ENCODE measurements around the gene SLC25A41. TPM values are rescaled to one million over a fixed set of nuclear protein-coding genes. Genes with fewer than 3 reads are reported as not detected.

Gene SLC25A41
- polyA plus RNA-seq, 1 donor from 2014 or later, result 3.8 TPM

- no peaks in the 10 kb centered on the region for H3K9me2 ChIP-seq (ENCODE audit: insufficient read depth, low read length)
- H3K4me2 ChIP-seq (ENCODE audit: low read length), result no peak overlapping the region
- no peaks in the 10 kb centered on the region for H3K9me3 ChIP-seq (ENCODE audit: low read length)
- no peak for TF ChIP-seq TAF1 (IDR thresholded peaks at IDR 0.05; ENCODE audit: low read depth)
- TF ChIP-seq REST (IDR thresholded peaks at IDR 0.05; ENCODE audit: borderline replicate concordance), result no peak
- no peaks in the 10 kb centered on the region for H4K20me1 ChIP-seq (ENCODE audit: insufficient read depth)
- peaks cover 17% of the 10 kb centered on the region for H3K27me3 ChIP-seq (ENCODE audit: insufficient read depth, low read depth, low read length)
- H3F3A ChIP-seq (ENCODE audit: insufficient read depth, low read length, poor library complexity, severe bottlenecking), result no peaks in the 10 kb centered on the region
- H3K9ac ChIP-seq (ENCODE audit: low read length), result no peak overlapping the region
- H3K4me3 ChIP-seq (ENCODE audit: low read length), result no peak overlapping the region
- H2AFZ ChIP-seq (ENCODE audit: low read depth, low read length), result no peak overlapping the region
- H3K79me2 ChIP-seq (replicated peaks; ENCODE audit: insufficient read depth, low read length), result no peaks in the 10 kb centered on the region
- no peaks in the 10 kb centered on the region for H3K36me3 ChIP-seq (ENCODE audit: insufficient read depth, low read length)
- no peak overlapping the region for H3K27ac ChIP-seq (ENCODE audit: low read length)
Observed at GRCh38 chr19:6472713-6473112, 39.1 kb upstream of the SLC25A41 start.

- no peak overlapping the region for H3K27ac ChIP-seq (ENCODE audit: low read length)
Observed at GRCh38 chr19:6471076-6471475, 37.5 kb upstream of the SLC25A41 start.

More at GRCh38 chr19:6471076-6471475, 37.5 kb upstream of the SLC25A41 start:
- Histone ChIP-seq H4K20me1 (ENCODE audit: insufficient read depth) (no peaks in the 10 kb centered on the region), H3K4me2 (ENCODE audit: low read length) (no peak overlapping the region), H2AFZ (ENCODE audit: low read depth, low read length) (no peak overlapping the region), H3K9ac (ENCODE audit: low read length) (no peak overlapping the region), H3K4me3 (ENCODE audit: low read length) (no peak overlapping the region), H3F3A (ENCODE audit: insufficient read depth, low read length, poor library complexity, severe bottlenecking) (no peaks in the 10 kb centered on the region), H3K36me3 (ENCODE audit: insufficient read depth, low read length) (no peaks in the 10 kb centered on the region), H3K79me2 (replicated peaks; ENCODE audit: insufficient read depth, low read length) (no peaks in the 10 kb centered on the region), H3K27me3 (ENCODE audit: insufficient read depth, low read depth, low read length) (peaks cover 11% of the 10 kb centered on the region), H3K9me3 (ENCODE audit: low read length) (no peaks in the 10 kb centered on the region), H3K9me2 (ENCODE audit: insufficient read depth, low read length) (no peaks in the 10 kb centered on the region)
- TF ChIP-seq EZH2 (IDR thresholded peaks at IDR 0.05; ENCODE audit: borderline replicate concordance, insufficient read depth, low read length, poor library complexity, severe bottlenecking) (no peak), TAF1 (IDR thresholded peaks at IDR 0.05; ENCODE audit: low read depth) (no peak), CTCF (IDR thresholded peaks at IDR 0.05; ENCODE audit: poor library complexity, severe bottlenecking) (no peak), REST (IDR thresholded peaks at IDR 0.05; ENCODE audit: borderline replicate concordance) (no peak), RAD21 (conservative IDR thresholded peaks at IDR 0.05) (no peak), SMC3 (conservative IDR thresholded peaks at IDR 0.05; ENCODE audit: poor library complexity) (no peak), MXI1 (conservative IDR thresholded peaks at IDR 0.05; ENCODE audit: poor library complexity, severe bottlenecking) (no peak), EP300 (conservative IDR thresholded peaks at IDR 0.05; ENCODE audit: poor library complexity, severe bottlenecking) (no peak)
